Stimulated activated memory B cell treated with anti-CD40 and anti-IgM and Interleukin-4, amounts not matched to agents 10 μg/mL and 1 μg/mL and 100 μg/mL, for 72 hours (primary cell): Measurements from ENCODE around the gene IBA57.
"Not testable (repeated sequence)": the region's sequence is repeated elsewhere in the genome, so short reads cannot be mapped to it uniquely, and the experiment has no call there.

Experiments used
- ATAC-seq: fragments of 150-1000 bp; cut with Tn5 transposase; 2 replicates; pipeline ENCODE4 v1.10.0; 2021
- H3K27ac Mint-ChIP-seq: one replicate; pipeline ENCODE4 v1.8.0; 2022; ENCODE audit warnings: mild to moderate bottlenecking, mixed read lengths
- H3K27me3 Mint-ChIP-seq: one replicate; pipeline ENCODE4 v1.8.0; 2022; ENCODE audit warnings: mixed read lengths
- H3K36me3 Mint-ChIP-seq: one replicate; pipeline ENCODE4 v1.8.0; 2022; ENCODE audit warnings: mixed read lengths
- H3K4me1 Mint-ChIP-seq: one replicate; pipeline ENCODE4 v1.8.0; 2022; ENCODE audit warnings: mixed read lengths
- H3K4me3 Mint-ChIP-seq: one replicate; pipeline ENCODE4 v1.8.0; 2022; ENCODE audit warnings: mild to moderate bottlenecking, moderate library complexity, mixed read lengths
- H3K9me3 Mint-ChIP-seq: one replicate; pipeline ENCODE4 v1.8.0; 2022; ENCODE audit warnings: mixed read lengths

Gene IBA57

DNA sequence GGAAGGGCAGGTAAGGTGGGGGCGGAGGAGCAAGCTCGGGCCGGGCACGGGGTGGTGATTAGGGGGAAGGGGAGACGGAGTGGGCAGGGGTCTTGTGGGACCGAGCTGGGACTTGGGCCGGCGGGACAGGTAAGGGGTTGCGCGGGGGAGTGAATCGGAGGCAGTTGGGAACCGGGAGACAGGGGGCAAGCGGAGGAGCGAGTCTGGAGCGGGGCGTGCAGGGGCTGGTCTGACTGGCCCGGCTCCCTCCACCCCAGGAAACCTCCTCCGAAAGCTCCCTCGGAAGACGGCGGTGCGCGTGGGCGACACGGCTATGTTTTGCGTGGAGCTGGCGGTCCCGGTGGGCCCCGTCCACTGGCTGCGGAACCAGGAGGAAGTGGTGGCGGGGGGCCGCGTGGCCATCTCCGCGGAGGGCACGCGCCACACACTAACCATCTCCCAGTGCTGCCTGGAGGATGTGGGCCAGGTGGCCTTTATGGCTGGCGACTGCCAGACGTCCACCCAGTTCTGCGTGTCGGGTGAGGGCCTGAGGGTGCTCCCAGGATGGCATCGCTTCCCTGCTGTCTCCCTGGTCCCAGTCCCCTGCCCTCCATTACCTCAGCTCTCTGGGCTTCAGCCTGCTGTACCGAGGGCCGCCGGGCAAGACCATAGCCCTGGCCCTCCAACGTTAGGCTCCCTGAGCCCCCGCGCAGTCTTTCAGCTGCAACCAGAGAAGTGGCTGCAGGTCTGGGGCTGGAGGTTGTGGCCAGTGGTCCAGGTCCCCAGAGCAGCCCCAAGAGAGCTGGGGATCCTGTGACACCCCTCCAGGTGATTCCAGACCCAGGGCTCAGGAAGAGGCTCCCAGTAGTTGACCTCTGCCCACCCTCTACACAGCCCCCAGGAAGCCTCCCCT, 48.6 kb downstream of the IBA57 start:
- Mint-ChIP-seq H3K4me1 (peaks cover 12% of the 10 kb centered on the region), H3K27ac (peak overlapping the region; percentile 68), H3K4me3 (peak overlapping the region; percentile 66), H3K36me3 (no peaks in the 10 kb centered on the region), H3K9me3 (no peaks in the 10 kb centered on the region), H3K27me3 (peaks cover 12% of the 10 kb centered on the region)
- ATAC-seq: no peak

DNA sequence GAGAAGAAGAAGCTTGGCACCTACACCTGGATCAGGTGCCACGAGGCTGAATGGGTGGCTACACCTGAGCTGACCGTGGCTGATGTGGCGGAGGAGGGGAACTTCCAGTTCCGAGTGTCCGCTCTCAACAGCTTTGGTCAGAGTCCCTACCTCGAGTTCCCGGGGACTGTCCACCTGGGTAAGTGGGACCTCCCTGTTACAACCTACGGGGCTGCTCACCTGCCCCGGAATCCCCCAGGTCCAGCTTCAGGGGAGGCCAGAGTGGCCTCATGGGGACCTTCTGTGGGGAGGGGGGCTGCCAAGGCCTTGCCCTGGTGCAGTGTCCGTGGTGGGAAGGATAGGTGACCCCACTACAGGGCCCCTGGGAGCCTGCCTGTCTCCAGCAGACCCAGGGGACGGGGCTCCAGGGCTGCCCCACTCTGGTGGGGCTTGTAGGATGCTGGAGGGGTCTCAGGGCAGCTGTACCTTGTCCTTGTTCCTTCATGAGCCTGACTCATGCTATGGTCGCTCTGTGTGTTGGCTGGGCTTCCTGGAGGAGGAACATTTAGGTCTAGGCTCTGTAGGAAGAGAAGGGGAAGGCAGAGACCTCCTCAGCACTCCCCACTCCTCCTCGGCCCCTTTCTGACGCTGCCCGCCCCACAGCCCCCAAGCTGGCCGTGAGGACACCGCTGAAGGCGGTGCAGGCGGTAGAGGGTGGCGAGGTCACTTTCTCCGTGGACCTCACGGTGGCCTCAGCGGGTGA, 49.5 kb downstream of the IBA57 start:
- H3K27me3 Mint-ChIP-seq: peaks cover 3% of the 10 kb centered on the region
- peaks cover 2% of the 10 kb centered on the region for H3K36me3 Mint-ChIP-seq
- H3K4me3 Mint-ChIP-seq: peak overlapping the region; percentile 66
- H3K9me3 Mint-ChIP-seq: no peaks in the 10 kb centered on the region
- peaks cover 12% of the 10 kb centered on the region for H3K4me1 Mint-ChIP-seq
- no peak for ATAC-seq
- H3K27ac Mint-ChIP-seq: no peak overlapping the region

DNA sequence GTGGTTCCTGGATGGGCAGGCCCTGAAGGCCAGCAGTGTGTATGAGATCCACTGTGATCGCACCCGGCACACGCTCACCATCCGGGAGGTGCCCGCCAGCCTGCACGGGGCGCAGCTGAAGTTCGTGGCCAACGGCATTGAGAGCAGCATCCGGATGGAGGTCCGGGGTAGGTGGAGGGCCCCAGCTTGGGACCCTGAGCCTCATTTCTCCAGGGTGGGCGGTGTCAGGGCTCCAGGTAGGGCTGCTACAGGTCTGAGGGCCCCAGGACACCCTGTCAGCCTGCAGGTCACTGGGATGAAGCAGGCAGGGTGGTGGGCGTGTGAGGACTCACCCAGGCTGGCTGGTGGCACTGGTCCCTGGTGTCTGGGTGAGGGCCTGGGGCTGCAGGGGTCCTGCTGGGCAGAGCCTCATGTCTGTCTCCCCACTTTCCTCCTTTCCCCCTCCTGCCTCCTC, 50.1 kb downstream of the IBA57 start:
- Mint-ChIP-seq H3K27me3 (no peaks in the 10 kb centered on the region), H3K9me3 (no peaks in the 10 kb centered on the region), H3K4me3 (no peak overlapping the region), H3K36me3 (peaks cover 5% of the 10 kb centered on the region), H3K4me1 (peaks cover 12% of the 10 kb centered on the region), H3K27ac (no peak overlapping the region)
- ATAC-seq: no peak

DNA sequence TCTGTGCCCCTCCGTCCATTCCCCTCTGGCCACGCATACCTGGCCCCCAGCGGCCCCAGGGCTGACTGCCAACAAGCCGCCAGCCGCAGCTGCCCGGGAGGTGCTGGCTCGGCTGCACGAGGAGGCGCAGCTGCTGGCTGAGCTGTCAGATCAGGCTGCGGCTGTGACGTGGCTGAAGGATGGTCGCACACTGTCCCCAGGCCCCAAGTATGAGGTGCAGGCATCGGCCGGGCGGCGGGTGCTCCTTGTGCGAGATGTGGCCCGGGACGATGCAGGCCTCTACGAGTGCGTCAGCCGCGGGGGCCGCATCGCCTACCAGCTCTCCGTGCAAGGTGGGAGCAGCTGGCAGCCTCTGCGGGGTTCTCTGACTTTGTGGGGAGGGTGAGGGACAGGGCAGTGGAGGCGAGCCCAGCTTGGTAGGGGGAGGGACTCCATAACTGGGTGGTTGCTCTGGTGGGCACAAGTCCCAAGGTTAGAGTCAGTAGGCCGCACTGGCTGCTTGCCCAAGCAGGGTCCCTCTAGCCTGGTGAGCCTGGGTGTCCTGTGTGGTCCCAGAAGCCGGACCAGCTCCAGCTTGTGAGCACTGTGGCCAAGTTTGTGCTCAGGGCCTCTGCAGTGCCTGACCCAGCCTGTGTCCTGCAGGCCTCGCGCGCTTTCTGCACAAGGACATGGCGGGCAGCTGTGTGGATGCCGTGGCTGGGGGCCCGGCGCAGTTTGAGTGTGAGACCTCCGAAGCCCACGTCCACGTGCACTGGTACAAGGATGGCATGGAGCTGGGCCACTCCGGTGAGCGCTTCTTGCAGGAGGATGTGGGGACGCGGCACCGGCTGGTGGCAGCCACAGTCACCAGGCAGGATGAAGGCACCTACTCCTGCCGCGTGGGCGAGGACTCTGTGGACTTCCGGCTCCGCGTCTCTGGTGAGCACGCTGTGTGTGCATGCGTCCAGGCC, 51.0 kb downstream of the IBA57 start:
- Mint-ChIP-seq H3K27me3 (no peaks in the 10 kb centered on the region), H3K27ac (no peak overlapping the region), H3K4me3 (no peak overlapping the region), H3K4me1 (peaks cover 6% of the 10 kb centered on the region), H3K9me3 (no peaks in the 10 kb centered on the region), H3K36me3 (peaks cover 7% of the 10 kb centered on the region)
- no peak for ATAC-seq

DNA sequence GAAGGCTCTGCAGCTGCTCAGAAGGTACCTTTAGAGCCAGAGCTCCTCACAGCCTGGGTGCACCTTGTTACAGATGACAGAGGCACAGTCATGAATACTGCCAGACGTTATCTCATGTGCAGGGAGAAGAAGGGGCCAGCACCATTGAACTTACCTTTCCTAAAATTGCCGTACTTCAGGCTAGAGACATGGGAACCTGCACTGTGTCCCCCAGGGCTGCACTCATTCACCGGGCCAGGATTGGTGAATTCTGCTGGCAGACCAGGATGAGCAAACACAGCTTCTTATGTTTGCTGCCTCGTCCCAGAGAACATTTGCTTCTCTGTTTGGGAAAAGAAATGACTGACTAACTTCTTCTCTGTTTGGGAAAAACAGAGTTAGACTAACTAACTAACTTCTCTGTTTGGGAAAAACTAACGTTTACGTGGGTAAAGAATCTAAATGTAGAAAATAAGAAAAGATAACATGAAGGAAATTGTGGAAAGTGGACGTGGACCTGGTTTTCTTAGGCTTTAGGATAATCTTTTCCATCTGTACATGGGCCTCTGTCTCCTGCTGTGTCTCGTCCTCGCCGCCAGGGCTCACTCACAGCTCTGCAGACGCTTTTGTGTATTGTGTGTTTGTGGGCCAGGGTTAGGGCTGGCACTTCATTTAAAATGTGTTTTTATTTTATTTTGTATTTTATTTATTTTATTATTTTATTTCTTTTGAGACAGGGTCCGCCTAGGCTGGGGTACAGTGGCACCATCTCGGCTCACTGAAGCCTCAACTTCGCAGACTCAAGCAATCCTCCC, 52.1 kb downstream of the IBA57 start:
- Mint-ChIP-seq H3K4me1 (peaks cover 6% of the 10 kb centered on the region), H3K4me3 (no peak overlapping the region), H3K27me3 (no peaks in the 10 kb centered on the region), H3K27ac (no peak overlapping the region), H3K36me3 (peaks cover 13% of the 10 kb centered on the region), H3K9me3 (no peaks in the 10 kb centered on the region)
- no peak for ATAC-seq

DNA sequence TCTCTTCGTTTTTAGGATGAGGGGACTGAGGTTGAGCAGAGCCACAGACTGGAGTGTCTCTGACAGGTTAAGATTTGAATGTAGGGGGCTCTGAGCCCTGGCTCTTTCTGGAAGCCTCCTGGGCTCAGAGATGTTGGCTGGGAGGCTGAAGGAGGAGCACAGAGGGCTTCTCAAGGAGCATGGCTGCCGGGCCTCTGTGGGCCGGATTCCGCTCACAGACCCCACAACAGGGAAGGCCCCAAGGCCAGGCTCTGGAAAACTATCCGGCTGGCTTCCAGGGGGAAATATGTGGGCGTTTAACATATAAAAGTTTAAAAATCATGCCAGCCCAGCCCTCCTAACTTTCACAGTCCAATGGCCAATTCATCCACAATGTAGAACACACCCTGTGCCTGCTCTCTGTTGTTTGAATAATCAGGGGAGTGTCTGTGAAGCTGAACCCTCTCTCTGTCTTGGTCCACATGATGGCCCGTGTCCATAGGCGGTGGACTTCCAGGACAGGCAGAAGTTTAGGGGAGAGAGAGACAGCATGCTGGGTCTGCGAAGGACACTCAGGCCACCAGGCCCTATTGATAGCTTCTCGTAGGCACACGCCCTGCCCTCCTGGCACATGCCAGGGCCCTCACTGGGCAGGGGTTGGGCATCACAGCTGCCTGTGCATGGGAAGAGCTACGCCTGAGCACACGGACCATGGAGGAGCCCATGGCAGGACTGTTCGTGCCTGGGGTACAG, 53.1 kb downstream of the IBA57 start:
- Mint-ChIP-seq H3K27me3 (no peaks in the 10 kb centered on the region), H3K9me3 (no peaks in the 10 kb centered on the region), H3K36me3 (peaks cover 22% of the 10 kb centered on the region)

DNA sequence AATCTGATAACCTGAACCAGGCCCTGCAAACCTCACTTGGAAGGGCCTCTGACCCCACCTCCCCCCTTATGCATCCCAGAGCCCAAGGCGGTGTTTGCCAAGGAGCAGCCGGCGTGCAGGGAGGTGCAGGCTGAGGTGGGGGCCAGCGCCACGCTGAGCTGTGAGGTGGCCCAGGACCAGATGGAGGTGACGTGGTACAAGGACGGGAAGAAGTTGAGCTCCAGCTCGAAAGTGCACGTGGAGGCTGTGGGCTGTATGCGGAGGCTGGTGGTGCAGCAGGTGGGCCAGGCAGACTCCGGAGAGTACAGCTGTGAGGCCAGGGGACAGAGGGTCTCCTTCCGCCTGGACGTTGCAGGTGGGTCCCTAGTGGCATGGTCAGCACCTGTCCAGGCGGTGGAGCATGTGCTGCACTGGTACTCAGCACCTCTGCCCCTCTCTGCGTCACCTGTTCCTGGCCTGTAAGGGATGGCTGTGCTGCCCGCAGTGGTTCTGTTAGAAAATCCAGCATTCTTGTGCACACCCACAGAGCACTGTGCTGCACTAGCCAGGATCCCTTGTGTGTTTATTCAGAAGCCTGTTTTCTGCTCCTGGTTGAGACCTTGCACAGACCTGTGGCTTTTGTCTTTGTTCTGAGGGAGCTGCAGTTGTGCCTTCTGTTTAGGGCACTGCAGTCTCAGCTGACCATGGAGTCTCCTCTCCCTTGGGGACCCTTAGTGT, 53.8 kb downstream of the IBA57 start:
- Mint-ChIP-seq H3K36me3 (peaks cover 29% of the 10 kb centered on the region), H3K27ac (no peak overlapping the region), H3K27me3 (no peaks in the 10 kb centered on the region), H3K4me1 (no peaks in the 10 kb centered on the region), H3K9me3 (no peaks in the 10 kb centered on the region), H3K4me3 (no peak overlapping the region)
- ATAC-seq: no peak

More for the DNA sequence above, 53.1 kb downstream of the IBA57 start:
- no peak for ATAC-seq
- no peak overlapping the region for H3K27ac Mint-ChIP-seq
- no peaks in the 10 kb centered on the region for H3K4me1 Mint-ChIP-seq
- no peak overlapping the region for H3K4me3 Mint-ChIP-seq

DNA sequence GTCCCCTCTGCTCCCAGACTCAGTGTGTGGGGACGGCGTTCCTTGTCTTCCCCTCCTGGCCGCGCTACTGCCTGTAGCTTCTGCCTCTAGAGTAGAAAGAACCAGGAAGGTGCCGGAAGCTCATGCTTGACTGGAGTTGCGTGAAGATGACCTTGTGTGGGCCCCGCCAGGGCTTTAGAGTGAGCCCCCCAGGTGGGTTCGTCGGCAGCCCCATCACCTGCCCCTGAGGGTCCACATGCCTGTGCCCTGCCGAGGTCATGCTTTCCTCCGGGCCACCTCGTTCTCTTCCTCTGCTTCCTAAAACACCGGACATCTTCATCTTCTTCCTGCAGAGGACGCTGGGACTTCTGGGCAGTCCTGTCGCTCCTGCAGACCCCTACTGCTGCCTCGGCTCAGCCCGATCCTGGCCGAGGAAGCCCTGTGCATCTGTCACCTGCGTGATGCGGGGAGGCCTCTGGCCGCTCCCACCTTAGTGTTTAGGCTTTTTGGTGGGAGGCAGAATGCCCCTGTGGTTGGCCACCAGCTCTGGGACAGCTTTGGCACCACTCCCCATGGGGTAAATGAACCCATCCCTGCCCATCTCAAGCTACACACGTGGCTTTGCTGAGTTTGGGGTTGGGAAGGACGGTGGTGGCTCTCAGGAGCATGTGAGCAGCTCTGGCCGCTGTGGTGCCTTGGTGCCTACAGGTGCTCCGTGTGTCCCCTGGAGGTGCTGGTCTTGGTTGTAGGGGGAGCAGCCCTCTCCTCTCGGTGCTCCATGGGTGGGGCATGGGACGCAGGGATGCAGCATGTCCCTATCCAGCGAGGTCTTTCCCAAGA, 54.6 kb downstream of the IBA57 start:
- H3K4me1 Mint-ChIP-seq: no peaks in the 10 kb centered on the region
- H3K36me3 Mint-ChIP-seq: peaks cover 37% of the 10 kb centered on the region
- ATAC-seq: no peak
- peaks cover 2% of the 10 kb centered on the region for H3K9me3 Mint-ChIP-seq
- no peaks in the 10 kb centered on the region for H3K27me3 Mint-ChIP-seq
- no peak overlapping the region for H3K4me3 Mint-ChIP-seq
- H3K27ac Mint-ChIP-seq: no peak overlapping the region

DNA sequence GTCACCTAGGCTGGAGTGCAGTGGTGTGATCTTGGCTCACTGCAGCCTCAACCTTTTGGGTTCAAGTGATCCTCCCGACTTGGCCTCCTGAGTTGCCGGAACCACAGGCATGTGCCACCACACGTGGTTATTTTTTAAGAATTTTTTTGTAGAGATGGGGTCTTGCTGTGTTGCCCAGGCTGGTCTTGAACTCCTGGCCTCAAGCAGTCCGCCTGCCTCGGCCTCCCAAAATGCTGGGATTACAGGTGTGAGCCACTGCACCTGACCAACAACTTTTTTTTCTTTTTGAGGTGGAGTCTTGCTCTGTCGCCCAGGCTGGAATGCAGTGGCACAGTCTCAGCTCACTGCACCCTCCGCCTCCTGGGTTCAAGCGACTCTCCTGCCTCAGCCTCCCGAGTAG, 55.5 kb downstream of the IBA57 start:
- H3K4me1 Mint-ChIP-seq, H3K27me3 Mint-ChIP-seq, H3K9me3 Mint-ChIP-seq, ATAC-seq, H3K4me3 Mint-ChIP-seq, H3K27ac Mint-ChIP-seq: not testable (repeated sequence)
- H3K36me3 Mint-ChIP-seq: peaks cover 46% of the 10 kb centered on the region

DNA sequence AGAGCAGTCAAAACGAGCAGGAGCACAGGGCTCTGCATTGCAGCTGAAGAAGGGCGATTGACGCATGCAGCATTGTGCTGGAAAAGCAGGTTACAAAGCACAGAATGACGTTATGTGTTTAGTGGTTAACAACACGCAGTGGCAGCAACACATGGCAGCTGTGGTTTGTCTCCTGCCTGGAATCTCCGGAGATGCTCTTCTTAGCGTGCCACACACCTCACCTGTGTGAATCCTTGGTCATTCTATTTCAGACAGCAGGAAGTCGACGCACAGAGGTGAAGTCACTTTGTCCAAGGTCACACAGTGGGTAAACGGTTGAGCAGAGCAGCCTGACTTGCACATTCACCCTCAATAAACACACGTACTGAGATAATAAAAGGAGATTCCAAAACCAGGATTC, 56.9 kb downstream of the IBA57 start:
- Mint-ChIP-seq H3K36me3 (peaks cover 46% of the 10 kb centered on the region), H3K4me3 (no peak overlapping the region), H3K27me3 (no peaks in the 10 kb centered on the region), H3K27ac (no peak overlapping the region), H3K4me1 (no peaks in the 10 kb centered on the region), H3K9me3 (peaks cover 2% of the 10 kb centered on the region)
- ATAC-seq: no peak

DNA sequence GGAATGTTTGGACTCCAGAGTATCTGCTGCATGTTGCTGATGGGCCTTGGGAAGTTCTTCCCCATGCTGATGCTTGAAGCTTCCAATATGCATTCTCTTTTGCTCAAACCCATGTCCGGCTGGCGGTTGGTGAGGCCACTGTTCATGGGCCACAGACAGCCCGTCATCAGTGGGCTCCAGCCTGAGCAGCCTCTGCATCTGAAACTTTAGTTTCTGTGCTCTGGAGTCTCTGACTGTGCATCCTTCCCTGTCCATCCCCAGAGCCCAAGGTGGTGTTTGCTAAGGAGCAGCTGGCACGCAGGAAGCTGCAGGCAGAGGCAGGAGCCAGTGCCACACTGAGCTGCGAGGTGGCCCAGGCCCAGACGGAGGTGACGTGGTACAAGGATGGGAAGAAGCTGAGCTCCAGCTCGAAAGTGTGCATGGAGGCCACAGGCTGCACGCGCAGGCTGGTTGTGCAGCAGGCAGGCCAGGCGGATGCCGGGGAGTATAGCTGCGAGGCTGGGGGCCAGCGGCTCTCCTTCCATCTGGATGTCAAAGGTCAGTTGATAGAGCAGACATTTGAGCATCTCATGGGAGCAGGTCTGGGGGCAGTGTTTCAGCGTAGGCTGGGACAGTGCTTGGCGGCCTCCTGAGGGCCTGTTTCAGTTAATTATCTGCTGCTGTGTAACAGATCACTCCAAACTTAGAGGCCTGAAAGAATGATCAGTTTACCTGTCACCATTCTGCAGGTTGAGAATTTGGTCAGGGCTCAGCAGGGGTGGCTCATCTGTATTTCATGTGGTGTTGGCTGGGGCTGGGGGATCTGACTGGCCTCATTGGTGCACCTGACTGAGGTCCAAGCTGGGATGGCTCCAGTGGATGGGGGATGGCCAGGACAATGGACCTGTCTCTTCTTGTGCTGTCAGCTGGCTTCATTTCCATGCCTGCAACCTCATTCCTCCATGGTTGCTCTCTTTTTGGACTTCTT, 58.9 kb downstream of the IBA57 start:
- peaks cover 2% of the 10 kb centered on the region for H3K9me3 Mint-ChIP-seq
- ATAC-seq: no peak
- no peak overlapping the region for H3K27ac Mint-ChIP-seq
- H3K4me3 Mint-ChIP-seq: no peak overlapping the region
- H3K4me1 Mint-ChIP-seq: no peaks in the 10 kb centered on the region
- H3K36me3 Mint-ChIP-seq: peaks cover 51% of the 10 kb centered on the region
- no peaks in the 10 kb centered on the region for H3K27me3 Mint-ChIP-seq

DNA sequence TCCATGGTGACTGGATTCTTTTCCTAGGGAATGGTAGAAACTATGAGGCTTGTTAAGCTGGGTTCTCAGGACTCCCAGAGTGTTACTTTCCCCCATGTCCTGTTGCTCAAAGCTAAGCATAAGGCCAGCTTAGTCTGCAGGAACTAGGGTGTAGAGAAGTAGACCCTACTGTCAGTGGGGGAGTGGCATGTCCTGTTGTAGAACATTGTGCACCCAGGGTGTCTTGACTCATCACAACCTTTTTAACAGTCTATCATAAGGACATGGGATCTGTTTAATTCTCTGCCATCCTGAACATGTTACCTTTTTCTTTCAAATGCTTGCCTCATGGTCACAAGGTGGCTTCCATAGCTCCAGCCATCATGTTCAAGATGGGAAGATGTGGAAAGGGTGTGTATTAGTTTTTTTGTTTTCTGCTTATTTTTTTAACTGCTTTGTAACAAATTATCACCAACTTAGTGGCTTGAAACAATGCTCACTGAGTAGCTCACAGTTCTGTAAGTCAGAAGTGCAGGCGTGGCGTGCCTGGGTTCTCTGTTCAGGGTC, 59.6 kb downstream of the IBA57 start:
- Mint-ChIP-seq H3K27ac (no peak overlapping the region), H3K27me3 (no peaks in the 10 kb centered on the region), H3K4me1 (no peaks in the 10 kb centered on the region), H3K4me3 (no peak overlapping the region), H3K9me3 (peaks cover 2% of the 10 kb centered on the region), H3K36me3 (peaks cover 48% of the 10 kb centered on the region)
- ATAC-seq: no peak
